Adrenal gland (tissue), 12 donors: ENCODE results near the gene CCL3. TPM values are rescaled to one million over a fixed set of nuclear protein-coding genes. Genes with fewer than 3 reads are reported as not detected.

Source experiments
- DNase-seq, 7 donors: peaks; one replicate each; pipeline ENCODE4 v3.0.0-alpha.2; 2019 to 2020
- H3K27ac ChIP-seq, 5 donors: fragments of 200-600 bp; sonication (generic) in 4 of 5; 1 replicate in 3 of 5; 2 replicates in 2 of 5; pipeline versions ENCODE4 v1.5.1 to v1.8.0; 2016 to 2020; ENCODE audit warnings: mild to moderate bottlenecking in 1 of 5
- H3K27me3 ChIP-seq: fragments of 200-600 bp; 2 replicates; pipeline ENCODE4 v1.8.0; 2021
- H3K36me3 ChIP-seq, 2 donors: fragments of 200-600 bp; replicated peaks in 1 of 2; 1 replicate in 1 of 2; 2 replicates in 1 of 2; pipeline versions ENCODE4 v1.5.1 to v1.8.0; 2018 to 2022
- H3K4me1 ChIP-seq, 2 donors: fragments of 200-600 bp; replicated peaks in 1 of 2; 1 replicate in 1 of 2; 2 replicates in 1 of 2; pipeline versions ENCODE4 v1.5.1 to v1.8.0; 2018 to 2021
- H3K4me3 ChIP-seq, 4 donors: fragments of 200-600 bp; sonication (generic) in 3 of 4; one replicate each; pipeline ENCODE4 v1.5.1; 2016 to 2018
- H3K9me3 ChIP-seq, 3 donors: fragments of 200-600 bp; sonication (generic) in 1 of 3; replicated peaks in 1 of 3; 1 replicate in 2 of 3; 2 replicates in 1 of 3; pipeline versions ENCODE4 v1.5.1 to v1.8.0; 2016 to 2021
- CTCF ChIP-seq, 6 experiments: fragments of 450-650 bp in 4 of 6; fragments of 200-600 bp in 2 of 6; sonication (generic) in 1 of 6; IDR thresholded peaks; 1 replicate in 5 of 6; 2 replicates in 1 of 6; pipeline versions ENCODE4 v1.5.1 to v1.8.0; 2016 to 2021; ENCODE audit warnings: antibody characterized with exemption in 6 of 6, mild to moderate bottlenecking in 2 of 6, moderate library complexity in 1 of 6
- POLR2A ChIP-seq, 2 donors: fragments of 450-650 bp; IDR thresholded peaks; one replicate each; pipeline ENCODE4 v1.6.1; 2017; ENCODE audit warnings: antibody characterized with exemption in 2 of 2, mild to moderate bottlenecking in 2 of 2, moderate library complexity in 1 of 2
- WGBS, 4 donors: extraction: QIAGEN DNeasy Blood & Tissue Kit in 2 of 4; methylation state at CpG; one replicate each; pipeline versions ENCODE4 v1.1.5 to v1.1.7; 2013 to 2017; 5-methylcytosine and 5-hydroxymethylcytosine counted together
- intact Hi-C, 2 donors: fragments of 100-400 bp; cut with DNase I; formaldehyde crosslinking; loops; one replicate each; pipeline versions ENCODE4 v1.14.1 to v1.15.0; 2022 to 2023
- polyA plus RNA-seq, 3 donors: library from polyadenylated mRNA; stranded (reverse); fragments of 200-250 nt in 2 of 3; fragments of 350-450 nt in 1 of 3; fragmentation: Illumina TruSeq in 1 of 3; extraction: RNeasy Lipid Tissue Mini Kit (QIAGEN cat#74804) in 1 of 3; gene quantifications; one replicate each; pipeline ENCODE4 v1.2.3, GENCODE V29; 2013 to 2014
- total RNA-seq, 9 donors: library from RNA; depleted of rRNA in 4 of 9; stranded (reverse); fragments of >200 nt in 4 of 9; fragments of 120-200 nt in 1 of 9; fragmentation: NEBNext Ultra II Directional in 1 of 9; extraction: Animal tissue kit (Norgen Biotek cat#: 25700) in 1 of 9; gene quantifications; one replicate each; pipeline versions ENCODE4 v1.1.0 to v1.2.4, GENCODE V29; 2013 to 2023
- donor health status: healthy with polysubstance abuse.
- donor health status: Bipolar disorder and iron deficiency.
- donor health status: DM: yes; HTN: yes; CAD: no.
- donor health status: DM: no; HTN: no; CAD: no.
- donor health status: DM: no; HTN: no; CAD: no.
- donor health status: DM: yes; HTN: yes; CAD: no.

Gene CCL3
- total and polyA plus RNA-seq, 12 donors = 0.54 to 15.3 (median 5.0) TPM

- no peak for TF ChIP-seq CTCF (IDR thresholded peaks at IDR 0.05)
- TF ChIP-seq POLR2A (IDR thresholded peaks at IDR 0.05) = no peak
- no peaks in the 10 kb centered on the region for H3K27me3 ChIP-seq
- DNase-seq = no peak
- H3K4me1 ChIP-seq = no peaks in the 10 kb centered on the region
- H3K27ac ChIP-seq = no peak overlapping the region
- no peaks in the 10 kb centered on the region for H3K9me3 ChIP-seq
- no peak overlapping the region for H3K4me3 ChIP-seq
- WGBS, 4 donors = 65 to 77% (median 72%) methylated on average over 3 of the region's 3 CpGs
- intact Hi-C loops = no loop called here
- no peaks in the 10 kb centered on the region for H3K36me3 ChIP-seq
Measured at GRCh38 chr17:36068524-36068923, 21.4 kb downstream of the CCL3 start.

GRCh38 chr17:36066365-36066985 lies 23.5 kb downstream of the CCL3 start:
- Histone ChIP-seq H3K27me3 (no peaks in the 10 kb centered on the region), H3K36me3 (no peaks in the 10 kb centered on the region), H3K4me3 (no peak overlapping the region), H3K4me1 (no peaks in the 10 kb centered on the region), H3K27ac (no peak overlapping the region), H3K9me3 (no peaks in the 10 kb centered on the region)
- DNase-seq = no peak
- TF ChIP-seq POLR2A (IDR thresholded peaks at IDR 0.05) = no peak
- no peak for TF ChIP-seq CTCF (IDR thresholded peaks at IDR 0.05)
- intact Hi-C loops = no loop called here
- 64 to 79% (median 74%) methylated on average over 6 of the region's 6 CpGs for WGBS, 4 donors

- H3K4me1 ChIP-seq = no peaks in the 10 kb centered on the region
- H3K9me3 ChIP-seq = no peaks in the 10 kb centered on the region
- no peaks in the 10 kb centered on the region for H3K36me3 ChIP-seq
- no peaks in the 10 kb centered on the region for H3K27me3 ChIP-seq
- H3K4me3 ChIP-seq = no peak within 1 kb of the TSS
- no peak within 1 kb of the TSS for H3K27ac ChIP-seq
- no peak for DNase-seq
- TF ChIP-seq POLR2A (IDR thresholded peaks at IDR 0.05) = no peak
- TF ChIP-seq CTCF (IDR thresholded peaks at IDR 0.05) = no peak
- intact Hi-C loops = no loop called here
- WGBS, 4 donors = 54 to 68% (median 63%) methylated on average over 3 to 5 of the region's 5 CpGs
Measured at GRCh38 chr17:36063786-36064541, 26.0 kb downstream of the CCL3 start, which contains the start of gene CCL18. Gene CCL18, plus strand, starts transcription at chr17:36064272. Its CDS starts 71 bp downstream, at chr17:36064343.

GRCh38 chr17:36060816-36061215 lies 29.1 kb downstream of the CCL3 start:
- Histone ChIP-seq H3K4me1 (no peaks in the 10 kb centered on the region), H3K4me3 (no peak overlapping the region), H3K27me3 (no peaks in the 10 kb centered on the region), H3K9me3 (no peaks in the 10 kb centered on the region), H3K27ac (no peak overlapping the region), H3K36me3 (no peaks in the 10 kb centered on the region)
- intact Hi-C loops = no loop called here
- DNase-seq = no peak
- TF ChIP-seq POLR2A (IDR thresholded peaks at IDR 0.05) = no peak
- TF ChIP-seq CTCF (IDR thresholded peaks at IDR 0.05) = no peak
- 65 to 82% (median 72%) methylated on average over 2 of the region's 2 CpGs for WGBS, 4 donors
